Pancreas (tissue), 10 donors: ENCODE results near the gene CMTM1. TPM values are rescaled to one million over a fixed set of nuclear protein-coding genes. Genes with fewer than 3 reads are reported as not detected.
"Not testable (repeated sequence)": the region's sequence is repeated elsewhere in the genome, so short reads cannot be mapped to it uniquely, and the experiment has no call there.

Experiments
- ATAC-seq, 4 donors: fragments of 200-7000 bp; cut with Tn5 transposase; one replicate each; pipeline versions ENCODE4 v1.8.0 to v1.9.1; 2020; ENCODE audit warnings: mild to moderate bottlenecking in 4 of 4, moderate library complexity in 4 of 4
- DNase-seq, 6 donors: peaks; one replicate each; pipeline ENCODE4 v3.0.0-alpha.2; 2020
- FAIRE-seq: peaks from 2 replicates; lab custom pipeline; 2012; peaks lifted over from hg19 to GRCh38; lab: Jason Lieb, UNC
- H3K27ac ChIP-seq, 4 donors: fragments of 200-600 bp; sonication (generic); 1 replicate in 3 of 4; 2 replicates in 1 of 4; pipeline versions ENCODE4 v1.5.0 to v1.8.0; 2020
- H3K27me3 ChIP-seq, 4 donors: fragments of 200-600 bp; one replicate each; pipeline ENCODE4 v1.8.0; 2021
- H3K36me3 ChIP-seq, 3 donors: fragments of 200-600 bp; sonication (generic) in 1 of 3; one replicate each; pipeline versions ENCODE4 v1.5.0 to v1.8.0; 2020 to 2021
- H3K4me1 ChIP-seq, 3 donors: fragments of 200-600 bp; one replicate each; pipeline ENCODE4 v1.8.0; 2021
- H3K4me3 ChIP-seq, 4 donors: fragments of 200-600 bp; sonication (generic) in 2 of 4; one replicate each; pipeline versions ENCODE4 v1.5.0 to v1.8.0; 2020 to 2021
- H3K9me3 ChIP-seq, 4 donors: fragments of 200-600 bp; one replicate each; pipeline ENCODE4 v1.8.0; 2021
- CTCF ChIP-seq, 4 donors: fragments of 200-600 bp; sonication (generic) in 3 of 4; IDR thresholded peaks; one replicate each; pipeline versions ENCODE4 v1.5.0 to v1.8.0; 2021; ENCODE audit warnings: antibody characterized with exemption in 4 of 4
- WGBS, 2 donors: extraction: QIAGEN DNeasy Blood & Tissue Kit; methylation state at CpG; one replicate each; pipeline ENCODE4 v1.1.7; 2013; 5-methylcytosine and 5-hydroxymethylcytosine counted together
- intact Hi-C, 3 donors: fragments of 100-400 bp; cut with DNase I; formaldehyde crosslinking; loops; one replicate each; pipeline versions ENCODE4 v1.11.1 to v1.14.2; 2022
- polyA plus RNA-seq, 2 donors: library from polyadenylated mRNA; stranded (reverse); fragments of 200-250 nt; gene quantifications; one replicate each; pipeline ENCODE4 v1.2.3, GENCODE V29; 2013
- total RNA-seq, 6 donors: library from RNA; stranded (reverse); fragmentation: NEBNext Ultra II Directional in 4 of 6; extraction: Animal tissue kit (Norgen Biotek cat#: 25700) in 4 of 6; gene quantifications; one replicate each; pipeline versions ENCODE4 v1.2.1 to v1.2.4, GENCODE V29; 2021 to 2023
- donor health status: healthy with polysubstance abuse.
- donor health status: DM: no; HTN: no; CAD: no; lungs with moderate emphysema.
- donor health status: DM: no; HTN: no; CAD: no.
- donor health status: control.
- donor health status: control.
- donor health status: Bipolar disorder and iron deficiency.
- donor health status: DM: yes; HTN: yes; CAD: no.
- donor health status: DM: no; HTN: no; CAD: no.
- donor health status: DM: no; HTN: no; CAD: no.
- donor health status: DM: yes; HTN: yes; CAD: no.

The CMTM1 gene
- total and polyA plus RNA-seq, 8 donors: 0.28 to 3.9 (median 0.82) TPM

DNA sequence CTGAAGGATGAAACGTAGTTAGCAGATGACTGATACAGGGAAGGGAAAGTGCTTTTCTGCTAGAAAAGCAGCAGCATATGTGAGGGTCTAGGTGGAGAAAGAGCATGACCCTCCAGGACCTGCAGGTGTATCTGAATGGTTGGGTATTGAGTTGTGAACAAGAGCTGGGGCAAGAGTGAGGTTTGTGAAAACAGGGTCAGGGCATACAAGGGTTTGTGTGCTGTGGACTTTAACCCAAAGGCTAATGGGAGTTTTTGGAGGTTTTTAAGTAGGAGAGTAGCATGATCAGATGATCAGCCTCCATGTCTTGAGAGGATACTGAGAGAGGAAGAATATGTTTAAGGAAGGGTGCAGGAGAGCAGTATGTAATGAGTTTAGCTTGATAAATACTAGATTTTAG is 6.1 kb upstream of the CMTM1 start:
- WGBS, 2 donors: 81 to 89% methylated on average over 1 of the region's 1 CpG
- intact Hi-C loops: no loop called here
- H3K9me3 ChIP-seq: no peaks in the 10 kb centered on the region
- no peaks in the 10 kb centered on the region for H3K36me3 ChIP-seq
- FAIRE-seq: no peak
- H3K27me3 ChIP-seq: no peaks in the 10 kb centered on the region
- H3K4me1 ChIP-seq: no peaks in the 10 kb centered on the region
- no peak for ATAC-seq
- no peak for DNase-seq
- no peak overlapping the region for H3K4me3 ChIP-seq
- TF ChIP-seq CTCF (IDR thresholded peaks at IDR 0.05): no peak
- no peak overlapping the region for H3K27ac ChIP-seq

GRCh38 chr16:66561381-66562080 is 4.7 kb upstream of the CMTM1 start:
- FAIRE-seq (no peak), ATAC-seq (no peak), DNase-seq (no peak)
- Histone ChIP-seq H3K27me3 (no peaks in the 10 kb centered on the region), H3K4me3 (no peak overlapping the region), H3K4me1 (no peaks in the 10 kb centered on the region), H3K9me3 (no peaks in the 10 kb centered on the region), H3K27ac (no peak overlapping the region), H3K36me3 (no peaks in the 10 kb centered on the region)
- TF ChIP-seq CTCF (IDR thresholded peaks at IDR 0.05): no peak
- intact Hi-C loops: no loop called here
- 95 to 96% methylated on average over 3 of the region's 3 CpGs for WGBS, 2 donors

DNA sequence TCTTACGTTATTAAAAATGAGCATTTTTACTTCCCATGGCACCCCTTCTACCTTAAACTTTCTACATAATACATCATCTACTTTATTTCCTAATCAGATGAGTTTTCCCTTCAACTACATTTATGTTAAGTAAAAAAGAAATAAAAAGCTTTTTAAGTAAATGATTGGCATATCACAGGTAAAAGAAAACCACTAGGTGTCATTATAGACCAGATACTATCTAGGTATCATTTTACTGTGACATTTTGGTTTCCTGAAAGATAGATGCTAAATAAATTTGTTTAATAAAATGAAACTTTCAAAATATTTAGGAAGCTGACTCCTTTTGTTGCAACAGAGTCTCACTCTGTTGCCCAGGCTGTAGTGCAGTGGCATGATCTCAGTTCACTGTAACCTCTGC is 3.8 kb upstream of the CMTM1 start:
- DNase-seq (no peak), FAIRE-seq (no peak), ATAC-seq (no peak)
- H3K9me3 ChIP-seq: no peaks in the 10 kb centered on the region
- H3K27ac ChIP-seq: no peak overlapping the region
- H3K4me3 ChIP-seq: no peak overlapping the region
- no peaks in the 10 kb centered on the region for H3K4me1 ChIP-seq
- TF ChIP-seq CTCF (IDR thresholded peaks at IDR 0.05): no peak
- 73 to 89% methylated on average over 1 of the region's 1 CpG for WGBS, 2 donors
- no peaks in the 10 kb centered on the region for H3K36me3 ChIP-seq
- no peaks in the 10 kb centered on the region for H3K27me3 ChIP-seq
- intact Hi-C loops: no loop called here

- TF ChIP-seq CTCF (IDR thresholded peaks at IDR 0.05): no peak
- Histone ChIP-seq H3K27me3 (no peaks in the 10 kb centered on the region), H3K36me3 (no peaks in the 10 kb centered on the region), H3K4me3 (no peak overlapping the region), H3K4me1 (no peaks in the 10 kb centered on the region), H3K9me3 (no peaks in the 10 kb centered on the region), H3K27ac (no peak overlapping the region)
- no peak for ATAC-seq
- DNase-seq: no peak
- FAIRE-seq: no peak
- intact Hi-C loops: no loop called here
- WGBS, 2 donors: 80 to 82% methylated on average over 2 of the region's 2 CpGs
Observed at GRCh38 chr16:66562986-66563385, 3.3 kb upstream of the CMTM1 start.

DNA sequence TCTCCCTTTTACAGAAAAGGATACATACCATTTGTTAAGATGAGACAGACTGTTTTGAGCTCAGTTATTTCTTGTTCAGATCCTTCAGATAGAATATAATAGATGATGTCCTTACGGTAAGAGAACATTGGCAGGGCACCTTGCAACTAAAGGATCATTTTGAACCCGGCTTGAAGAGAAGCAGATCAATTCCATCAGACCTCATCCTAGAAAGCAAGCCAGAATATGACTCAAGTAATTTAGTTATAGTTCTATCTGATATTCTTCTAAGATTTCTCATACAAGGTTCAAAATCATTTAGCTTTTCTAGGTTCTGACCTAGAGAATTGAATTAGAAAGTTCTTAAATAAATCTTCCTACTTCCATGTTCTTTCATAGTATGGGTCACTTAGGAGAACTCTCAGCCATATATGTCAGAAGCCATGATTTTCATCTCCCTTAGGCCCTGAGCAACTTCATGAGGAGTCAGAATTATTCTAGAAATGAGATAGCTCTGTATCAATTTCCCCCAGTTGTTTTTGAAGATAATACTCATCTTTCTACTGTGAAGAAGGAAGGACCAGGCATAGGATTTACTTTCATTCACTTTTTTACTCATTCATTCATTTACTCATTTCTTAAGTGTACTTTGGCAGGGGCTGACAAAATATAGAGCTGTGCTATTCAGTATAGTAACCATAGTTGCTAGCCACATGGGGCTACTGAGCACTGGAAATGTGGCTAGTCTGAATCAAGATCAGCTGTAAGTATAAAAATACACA is 2.5 kb upstream of the CMTM1 start:
- no peaks in the 10 kb centered on the region for H3K36me3 ChIP-seq
- FAIRE-seq: no peak

DNA sequence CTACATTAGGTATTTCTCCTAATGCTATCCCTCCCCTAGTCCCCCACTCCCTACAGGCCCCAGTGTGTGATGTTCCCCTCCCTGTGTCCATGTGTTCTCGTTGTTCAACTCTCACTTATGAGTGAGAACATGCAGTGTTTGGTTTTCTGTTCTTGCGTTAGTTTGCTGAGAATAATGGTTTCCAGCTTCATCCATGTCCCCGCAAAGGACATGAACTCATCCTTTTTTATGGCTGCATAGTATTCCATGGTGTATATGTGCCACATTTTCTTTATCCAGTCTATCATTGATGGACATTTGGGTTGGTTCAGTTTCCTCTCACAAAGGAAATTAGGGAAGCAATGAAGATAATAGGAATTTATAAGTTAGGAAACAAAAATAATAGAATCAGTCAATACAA is 1.0 kb downstream of the CMTM1 start:
- H3K9me3 ChIP-seq, H3K4me1 ChIP-seq, H3K27ac ChIP-seq, intact Hi-C loops, H3K4me3 ChIP-seq, ATAC-seq, H3K27me3 ChIP-seq, H3K36me3 ChIP-seq, FAIRE-seq, DNase-seq: not testable (repeated sequence)
- WGBS, 2 donors: 90 to 100% methylated on average over 3 of the region's 3 CpGs

More for the DNA sequence above, 2.5 kb upstream of the CMTM1 start:
- ATAC-seq: no peak
- Histone ChIP-seq H3K4me1 (no peaks in the 10 kb centered on the region), H3K27me3 (no peaks in the 10 kb centered on the region), H3K9me3 (no peaks in the 10 kb centered on the region), H3K27ac (no peak overlapping the region), H3K4me3 (no peak overlapping the region)
- WGBS, 2 donors: 85 to 96% methylated on average over 2 of the region's 2 CpGs
- no peak for TF ChIP-seq CTCF (IDR thresholded peaks at IDR 0.05)
- intact Hi-C loops: no loop called here
- no peak for DNase-seq
